GM12878 (cell line): Measurements from ENCODE around the gene SLCO1C1. TPM values are rescaled to one million over a fixed set of nuclear protein-coding genes. Genes with fewer than 3 reads are reported as not detected.

Source experiments
- ATAC-seq: fragments of 200-7000 bp; cut with Tn5 transposase; 3 replicates; pipeline ENCODE4 v1.9.1; 2020; ENCODE audit warnings: mild to moderate bottlenecking, moderate library complexity
- BruUV-seq: library from RNA; stranded (reverse); fragments of 400-500 nt; replicated peaks from 2 replicates; lab custom pipeline; 2021; lab: Mats Ljungman, UMichigan
- CTCF ChIA-PET: fragments of 300-600 bp; sonication (Branson Sonifier 250); formaldehyde crosslinking; extraction: SDS; loops from one replicate; lab custom pipeline; 2021; ENCODE audit warnings: inconsistent platforms; lab: Yijun Ruan, JAX
- POLR2A ChIA-PET: fragments of 350-600 bp; formaldehyde crosslinking; extraction: SDS; loops from one replicate; lab custom pipeline; 2021; ENCODE audit warnings: inconsistent platforms; lab: Charles Lee
- RAD21 ChIA-PET: fragments of 300-600 bp; sonication (Branson Sonifier 250); formaldehyde crosslinking; loops from one replicate; lab custom pipeline; 2023; ENCODE audit warnings: antibody characterized with exemption; ENCODE audit not compliant: unreplicated experiment; lab: Charles Lee
- SMC1A ChIA-PET: fragments of 300-600 bp; sonication (Branson Sonifier 250); formaldehyde crosslinking; loops from one replicate; lab custom pipeline; 2023; ENCODE audit not compliant: unreplicated experiment, uncharacterized antibody; lab: Charles Lee
- DNase-seq: peaks from one replicate; pipeline ENCODE4 v3.0.0-alpha.2; 2011; ENCODE audit warnings: low read depth, low spot score
- FAIRE-seq: peaks from 3 replicates; lab custom pipeline; 2011; peaks lifted over from hg19 to GRCh38; lab: Jason Lieb, UNC
- H2AFZ ChIP-seq: 2 replicates; pipeline ENCODE4 v1.6.0; 2011; ENCODE audit warnings: low read depth, low read length, control low read depth; ENCODE audit not compliant: control insufficient read depth
- H3K27ac ChIP-seq: 2 replicates; pipeline ENCODE4 v1.5.1; 2011; ENCODE audit warnings: control low read depth; ENCODE audit not compliant: control insufficient read depth, insufficient read depth
- H3K27me3 ChIP-seq, 2 experiments: replicated peaks in 1 of 2; 2 replicates each; pipeline versions ENCODE4 v1.6.0 to v1.6.1; 2011; ENCODE audit warnings: low read length in 1 of 2; ENCODE audit not compliant: control insufficient read depth in 2 of 2, insufficient read depth in 2 of 2
- H3K36me3 ChIP-seq, 2 experiments: 2 replicates each; pipeline ENCODE4 v1.5.1; 2011; ENCODE audit warnings: low read length in 1 of 2; ENCODE audit not compliant: control insufficient read depth in 2 of 2, insufficient read depth in 2 of 2
- H3K4me1 ChIP-seq: 2 replicates; pipeline ENCODE4 v1.6.1; 2011; ENCODE audit warnings: mild to moderate bottlenecking, low read length, moderate library complexity, mixed read lengths; ENCODE audit not compliant: control insufficient read depth, insufficient read depth
- H3K4me2 ChIP-seq: 2 replicates; pipeline ENCODE4 v1.6.0; 2011; ENCODE audit warnings: control low read depth; ENCODE audit not compliant: control insufficient read depth, insufficient read depth
- H3K4me3 ChIP-seq: fragments of 200-600 bp; sonication (generic); 2 replicates; pipeline ENCODE4 v1.5.1; 2016
- H3K79me2 ChIP-seq: 2 replicates; pipeline ENCODE4 v1.6.0; 2011; ENCODE audit warnings: low read length; ENCODE audit not compliant: control insufficient read depth, insufficient read depth
- H3K9ac ChIP-seq: 2 replicates; pipeline ENCODE4 v1.8.0; 2011; ENCODE audit warnings: low read length, control low read depth, mixed read lengths; ENCODE audit not compliant: control insufficient read depth, insufficient read depth
- H3K9me3 ChIP-seq: replicated peaks from 3 replicates; pipeline ENCODE4 v1.5.1; 2011; ENCODE audit warnings: mild to moderate bottlenecking, low read length; ENCODE audit not compliant: control insufficient read depth, insufficient read depth
- H4K20me1 ChIP-seq: 2 replicates; pipeline ENCODE4 v1.6.0; 2011; ENCODE audit not compliant: control insufficient read depth, insufficient read depth
- ASH2L ChIP-seq: fragments of 300-600, 200-600 bp; sonication (generic); IDR thresholded peaks from 2 replicates; pipeline ENCODE4 v1.6.1; 2017; ENCODE audit warnings: low read depth, mild to moderate bottlenecking, borderline replicate concordance
- CHD1 ChIP-seq: IDR thresholded peaks from 2 replicates; pipeline ENCODE4 v1.6.1; 2012; ENCODE audit warnings: low read depth, low read length, improper control_type of control experiment
- CTCF ChIP-seq, 3 experiments: IDR thresholded peaks in 2 of 3; conservative IDR thresholded peaks in 1 of 3; 2 replicates each; pipeline ENCODE4 v1.5.1; 2011; ENCODE audit warnings: low read depth in 3 of 3, low read length in 3 of 3, mild to moderate bottlenecking in 3 of 3, control low read depth in 2 of 3, moderate library complexity in 2 of 3, inconsistent platforms in 1 of 3, mixed read lengths in 1 of 3; ENCODE audit not compliant: control insufficient read depth in 2 of 3, insufficient read depth in 1 of 3; ENCODE audit errors: extremely low read depth in 1 of 3
- E4F1 ChIP-seq: fragments of 450-650 bp; IDR thresholded peaks from 2 replicates; pipeline ENCODE4 v1.6.1; 2018; ENCODE audit warnings: borderline replicate concordance, mild to moderate bottlenecking; ENCODE audit not compliant: partially characterized antibody
- FOS ChIP-seq: IDR thresholded peaks from 3 replicates; pipeline ENCODE4 v1.6.1; 2011; ENCODE audit warnings: borderline replicate concordance; ENCODE audit not compliant: insufficient read length; ENCODE audit errors: extremely low read depth
- HDAC2 ChIP-seq: fragments of 200-600 bp; sonication (generic); IDR thresholded peaks from 2 replicates; pipeline ENCODE4 v1.6.1; 2017
- JUND ChIP-seq: IDR thresholded peaks from 2 replicates; pipeline ENCODE4 v1.6.1; 2012; ENCODE audit warnings: low read depth, mild to moderate bottlenecking, low read length, improper control_type of control experiment, moderate library complexity
- LARP7 ChIP-seq: fragments of 450-650 bp; IDR thresholded peaks from 2 replicates; pipeline ENCODE4 v1.6.1; 2017; ENCODE audit warnings: mild to moderate bottlenecking
- MYB ChIP-seq: fragments of 150-350 bp; IDR thresholded peaks from 2 replicates; pipeline ENCODE4 v1.6.1; 2014; ENCODE audit warnings: mild to moderate bottlenecking, low read depth, low read length, borderline replicate concordance
- REST ChIP-seq: IDR thresholded peaks from 2 replicates; pipeline ENCODE4 v1.6.1; 2012; ENCODE audit warnings: mild to moderate bottlenecking, low read depth, low read length
- SMC3 ChIP-seq: IDR thresholded peaks from 2 replicates; pipeline ENCODE4 v1.6.1; 2011; ENCODE audit warnings: low read length, improper control_type of control experiment, borderline replicate concordance
- SP1 ChIP-seq: IDR thresholded peaks from one replicate; pipeline ENCODE4 v1.6.1; 2011; ENCODE audit warnings: low read depth, low read length
- TCF12 ChIP-seq: IDR thresholded peaks from 2 replicates; pipeline ENCODE4 v1.6.1; 2011; ENCODE audit warnings: low read depth, mild to moderate bottlenecking, low read length
- WGBS: methylation state at CpG from one replicate; pipeline ENCODE4 v1.1.6; 2016; ENCODE audit warnings: low lambda C conversion rate; ENCODE audit not compliant: insufficient replicate concordance, insufficient coverage; ENCODE audit errors: missing lambda C conversion rate; 5-methylcytosine and 5-hydroxymethylcytosine counted together
- in situ Hi-C: fragments of 300-500 bp; cut with MboI; formaldehyde crosslinking; loops from 9 replicates; pipeline ENCODE4 v1.14.3; 2018; ENCODE audit warnings: mixed read lengths
- intact Hi-C: fragments of 100-400 bp; cut with micrococcal nuclease; formaldehyde crosslinking; loops from one replicate; pipeline ENCODE4 v1.14.2; 2022; ENCODE audit not compliant: unreplicated experiment
- polyA plus RNA-seq, 11 experiments: library from polyadenylated mRNA; depleted of rRNA in 4 of 11; unstranded in 6 of 11; stranded (reverse) in 5 of 11; fragments of >200 nt; fragmentation: Nextera tagmentation in 4 of 11; fragmentation: Illumina TruSeq in 1 of 11; extraction: Ambion mirVana in 4 of 11; extraction: Trizol in 1 of 11; gene quantifications; 1 replicate in 1 of 11; 2 replicates in 10 of 11; pipeline versions ENCODE4 v1.2.1 to v1.2.3, GENCODE V29; 2011 to 2016; ENCODE audit warnings: inconsistent platforms in 2 of 11, missing spikeins in 2 of 11, low read depth in 1 of 11
- total RNA-seq, 4 experiments: library from RNA; depleted of rRNA in 3 of 4; stranded (reverse); fragments of >200 nt in 3 of 4; fragmentation: Illumina TruSeq in 1 of 4; extraction: Trizol in 1 of 4; gene quantifications; 2 replicates each; pipeline versions ENCODE4 v1.2.1 to v1.2.3, GENCODE V29; 2013 to 2021

The SLCO1C1 gene
- total and polyA plus RNA-seq, 10 of the 15 experiments (the other 5 are each of a cell fraction or from before 2014, with no cell fraction given) = 0.22 TPM; not detected in 9

- no peak for FAIRE-seq
- WGBS = 26% methylated on average over 4 of the region's 4 CpGs
- H4K20me1 ChIP-seq = no peaks in the 10 kb centered on the region
- H3K36me3 ChIP-seq = no peaks in the 10 kb centered on the region
- DNase-seq = no peak
- H3K4me1 ChIP-seq = no peaks in the 10 kb centered on the region
- no peak for ATAC-seq
- ChIA-PET CTCF (interaction anchor here (0.6 kb wide), 1 partner anchor 1074 kb away, joined by 3 read pairs; no protein-coding TSS in a partner anchor), RAD21 (no interaction called here), SMC1A (no interaction called here), POLR2A (no interaction called here)
- H3K9ac ChIP-seq = no peak overlapping the region
- no peak overlapping the region for H2AFZ ChIP-seq
- intact Hi-C loops = no loop called here
- H3K27ac ChIP-seq = no peak overlapping the region
- BruUV-seq = no TSS peak
- no peak for TF ChIP-seq ASH2L
- no peak for TF ChIP-seq MYB
- TF ChIP-seq CHD1 = no peak
- no peak for TF ChIP-seq SP1
- TF ChIP-seq JUND = no peak
- no peak for TF ChIP-seq LARP7
- no peak for TF ChIP-seq E4F1
- no peak for TF ChIP-seq SMC3
- no peak for TF ChIP-seq CTCF (IDR thresholded peaks at IDR 0.05 in 2 of 3, conservative IDR thresholded peaks at IDR 0.05 in 1 of 3; ENCODE audit: control insufficient read depth in 2 of 3, extremely low read depth in 1 of 3, insufficient read depth in 1 of 3, low read depth in 3 of 3, low read length in 3 of 3)
- no peak for TF ChIP-seq TCF12
- no peak for TF ChIP-seq REST
- TF ChIP-seq FOS = no peak
- TF ChIP-seq HDAC2 = no peak
- no peaks in the 10 kb centered on the region for H3K27me3 ChIP-seq
- in situ Hi-C loops = no loop called here
- H3K79me2 ChIP-seq = no peaks in the 10 kb centered on the region
- no peak overlapping the region for H3K4me2 ChIP-seq
- H3K9me3 ChIP-seq = no peaks in the 10 kb centered on the region
- no peak overlapping the region for H3K4me3 ChIP-seq
Observed at GRCh38 chr12:20681334-20681733, 13.8 kb upstream of the SLCO1C1 start.
